Caki2 (cell line): Measurements from ENCODE around the gene IFT80. TPM values are rescaled to one million over a fixed set of nuclear protein-coding genes. Genes with fewer than 3 reads are reported as not detected.
A peak's percentile ranks its signal among the peaks of the same experiment; 100 is the strongest.
"Not testable (repeated sequence)": the region's sequence is repeated elsewhere in the genome, so short reads cannot be mapped to it uniquely, and the experiment has no call there.

Source experiments
- DNase-seq: peaks from one replicate; pipeline ENCODE4 v3.0.0-alpha.2; 2015; ENCODE audit warnings: low read depth
- in situ Hi-C: cut with HindIII; loops from 2 replicates; pipeline ENCODE4 v1.10.0; 2016; ENCODE audit warnings: low sequenced_read_pairs, low pct_unique_long_range_greater_than_20kb, mixed read lengths
- total RNA-seq: library from RNA; depleted of rRNA; stranded (reverse); fragments of >200 nt; shearing (Covaris generic); gene quantifications from 2 replicates; pipeline ENCODE4 v1.2.3, GENCODE V29; 2014; ENCODE audit warnings: low replicate concordance

The IFT80 gene
- total RNA-seq, 1 experiment from 2014 or later, result 43.1 TPM

- in situ Hi-C loops, result no loop called here
- DNase-seq, result no peak
Measured at GRCh38 chr3:160312014-160312624, 86.9 kb downstream of the IFT80 start.

DNA sequence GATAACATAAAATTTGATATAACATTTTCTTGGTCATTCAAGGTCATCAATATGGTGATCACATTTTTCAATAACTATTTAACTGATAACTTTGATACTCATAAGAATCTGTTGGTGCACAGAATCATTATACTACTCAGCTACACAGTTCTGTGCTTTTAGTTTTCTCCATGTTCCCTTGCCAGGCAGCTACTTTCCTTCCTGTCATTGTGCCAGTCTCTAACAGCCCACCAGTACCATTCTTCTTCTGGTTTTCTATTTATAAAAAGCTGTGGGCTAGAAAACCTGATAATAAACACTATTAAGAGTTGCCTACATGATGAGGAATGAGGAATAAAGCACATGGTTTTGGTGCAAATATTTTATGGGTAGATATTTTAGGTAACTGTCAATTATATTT, 96.2 kb downstream of the IFT80 start:
- in situ Hi-C loops, result no loop called here

DNA sequence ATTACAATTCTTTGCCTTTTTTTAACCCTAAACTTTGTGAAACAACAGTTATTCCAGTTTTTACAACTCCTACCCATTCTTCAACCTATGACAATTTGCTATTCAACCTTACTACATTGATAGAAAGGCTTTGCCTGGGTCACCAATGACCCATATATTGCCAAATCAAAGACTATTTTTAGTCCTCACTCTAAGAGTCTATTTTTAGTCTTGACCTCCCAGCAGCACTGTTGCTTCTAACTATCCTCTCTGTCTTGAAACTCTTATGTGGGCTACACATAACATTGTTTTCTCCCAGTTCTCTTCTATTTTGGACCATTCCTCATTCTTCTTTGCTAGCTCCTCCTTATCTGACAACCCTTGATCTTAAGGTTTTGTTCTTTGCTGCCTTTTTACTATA, 102.4 kb downstream of the IFT80 start:
- in situ Hi-C loops, result no loop called here
- no peak for DNase-seq

More for the DNA sequence above, 96.2 kb downstream of the IFT80 start:
- no peak for DNase-seq

DNA sequence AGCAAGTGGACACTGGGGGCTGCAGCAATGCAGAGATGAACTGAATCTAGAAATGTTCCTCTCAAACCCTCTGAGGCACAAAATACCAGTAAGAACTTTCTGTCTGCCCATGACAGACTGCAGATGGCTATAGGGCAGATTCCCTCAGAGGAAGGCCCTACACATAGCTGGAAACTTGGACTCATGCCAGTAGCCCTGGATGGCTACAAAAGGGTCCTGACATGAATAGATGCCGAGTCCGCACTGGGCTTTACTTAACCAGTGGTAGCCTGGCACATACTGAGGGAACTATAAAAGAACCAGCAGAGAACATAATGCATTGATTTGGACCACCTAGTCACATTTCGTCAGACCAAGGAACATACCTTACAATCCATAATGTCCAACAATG, 107.1 kb downstream of the IFT80 start:
- no peak for DNase-seq
- in situ Hi-C loops, result no loop called here

- DNase-seq, result no peak
- in situ Hi-C loops, result no loop called here
Measured at GRCh38 chr3:160291290-160291908, 107.6 kb downstream of the IFT80 start.

GRCh38 chr3:160287666-160288065, 111.4 kb downstream of the IFT80 start:
- DNase-seq, result no peak
- in situ Hi-C loops, result no loop called here

- in situ Hi-C loops, result no loop called here
- DNase-seq, result no peak
Measured at GRCh38 chr3:160286231-160286630, 112.8 kb downstream of the IFT80 start.

GRCh38 chr3:160280836-160281235, 118.2 kb downstream of the IFT80 start:
- in situ Hi-C loops, result no loop called here
- DNase-seq, result no peak

DNA sequence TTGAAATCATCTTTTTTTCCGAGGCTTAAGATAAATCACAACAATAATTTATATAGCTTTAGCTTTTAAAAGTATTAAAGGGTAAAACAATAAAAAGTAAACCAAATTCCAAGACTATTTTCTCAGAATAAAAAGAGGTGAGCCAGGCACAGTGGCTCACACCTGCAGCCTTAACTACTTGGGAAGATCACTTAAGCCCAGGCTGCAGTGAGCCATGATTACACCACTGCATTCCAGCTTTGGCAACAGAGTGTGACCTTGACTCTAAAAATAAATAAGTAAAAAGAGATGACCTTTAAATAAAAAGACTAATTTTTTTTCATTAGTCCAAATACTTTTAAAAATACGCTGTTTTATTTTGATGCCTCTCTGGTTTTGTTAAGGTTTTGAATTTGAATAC, 119.4 kb downstream of the IFT80 start:
- DNase-seq, result no peak
- in situ Hi-C loops, result no loop called here

- DNase-seq, result peak; percentile 25
- in situ Hi-C loops, result no loop called here
Measured at GRCh38 chr3:160278210-160278609, 120.8 kb downstream of the IFT80 start.

GRCh38 chr3:160265088-160265487, 133.9 kb downstream of the IFT80 start:
- in situ Hi-C loops, result no loop called here
- no peak for DNase-seq

- DNase-seq, result no peak
- in situ Hi-C loops, result no loop called here
Measured at GRCh38 chr3:160260587-160261270, 138.3 kb downstream of the IFT80 start.

DNA sequence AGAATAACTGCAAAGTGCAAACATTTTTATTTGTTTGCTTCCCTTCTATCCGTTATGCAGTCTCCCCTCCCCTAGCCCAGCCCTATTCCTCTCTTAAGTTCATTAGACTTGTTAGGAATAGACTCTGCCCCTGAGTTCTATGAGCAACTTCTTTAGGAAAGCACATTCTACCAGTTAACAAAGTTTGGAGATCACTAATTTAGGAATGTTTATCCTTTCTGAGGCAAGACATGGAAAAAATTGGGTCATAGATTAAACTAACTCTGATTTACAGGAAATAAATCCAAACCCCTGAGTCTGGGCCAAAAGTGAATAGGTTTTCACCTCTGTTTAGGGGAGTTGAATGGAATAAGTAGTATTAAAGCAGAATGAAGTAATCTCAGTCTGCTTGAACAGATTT, 139.4 kb downstream of the IFT80 start:
- in situ Hi-C loops, result no loop called here
- no peak for DNase-seq

GRCh38 chr3:160257606-160258005, 141.4 kb downstream of the IFT80 start:
- in situ Hi-C loops, result no loop called here
- DNase-seq, result no peak

DNA sequence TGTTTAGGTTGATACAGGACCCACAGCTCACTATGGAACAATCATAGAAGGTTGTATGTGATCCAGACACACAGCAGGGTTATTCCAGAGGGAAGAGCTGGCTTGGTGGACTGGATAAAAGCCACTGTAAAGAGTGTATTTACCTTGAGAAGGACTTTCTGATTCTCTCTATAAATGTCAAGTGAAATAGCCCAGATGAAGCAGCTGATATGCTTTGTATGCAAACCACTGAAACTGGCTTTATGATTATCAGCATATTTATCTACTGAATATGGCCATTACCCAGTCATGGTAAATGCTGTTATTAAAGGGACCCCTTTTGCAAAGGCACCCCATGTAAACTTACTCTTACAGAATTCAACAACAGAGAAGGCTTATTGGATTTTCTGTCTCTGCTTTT, 145.7 kb downstream of the IFT80 start:
- in situ Hi-C loops, result no loop called here
- no peak for DNase-seq

DNA sequence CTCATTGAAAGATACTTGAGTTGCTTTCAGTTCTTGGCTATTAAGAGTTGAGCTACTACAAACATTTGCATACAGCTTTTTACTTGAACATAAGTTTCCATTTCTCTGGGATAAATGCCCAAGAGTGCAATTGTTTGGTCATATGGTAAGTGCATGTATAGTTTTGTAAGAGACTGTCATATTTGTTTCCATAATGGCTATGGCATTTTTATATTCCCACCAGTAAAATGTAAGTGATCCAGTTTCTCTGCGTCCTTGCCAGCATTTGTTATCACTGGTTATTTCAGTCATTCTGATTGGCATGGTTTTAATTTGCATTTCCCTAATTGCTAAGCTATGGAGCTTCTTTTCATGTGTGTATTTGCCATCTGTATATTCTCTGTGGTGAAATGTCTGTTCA, 151.3 kb downstream of the IFT80 start:
- in situ Hi-C loops, result no loop called here
- no peak for DNase-seq

DNA sequence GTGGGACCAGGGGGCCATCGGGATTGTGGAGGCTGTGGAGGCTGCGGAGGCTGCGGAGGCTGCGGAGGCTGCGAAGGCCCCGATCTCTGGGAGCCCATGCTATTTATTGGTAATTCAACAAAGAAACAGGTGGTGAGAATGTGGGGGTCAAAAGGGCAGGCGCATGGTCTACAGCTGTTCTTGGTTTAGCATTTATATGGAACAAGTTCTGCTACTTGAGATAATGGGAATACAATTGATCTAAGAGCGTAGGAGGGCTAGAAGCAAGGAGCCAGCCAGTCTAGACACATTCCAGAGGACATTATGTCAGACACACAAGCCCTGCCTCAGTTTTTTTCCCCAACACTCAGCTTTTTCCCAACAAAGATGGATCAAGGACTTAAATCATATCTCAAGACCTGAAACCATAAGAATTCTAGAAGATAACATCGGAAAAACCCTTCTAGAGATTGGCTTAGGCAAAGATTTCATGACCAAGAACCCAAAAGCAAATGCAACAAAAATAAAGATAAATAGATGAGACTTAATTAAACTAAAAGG, 153.7 kb downstream of the IFT80 start:
- DNase-seq, result no peak
- in situ Hi-C loops, result no loop called here

- peak; percentile 36 for DNase-seq
- in situ Hi-C loops, result not testable (repeated sequence)
Measured at GRCh38 chr3:160240719-160241118, 158.3 kb downstream of the IFT80 start.

DNA sequence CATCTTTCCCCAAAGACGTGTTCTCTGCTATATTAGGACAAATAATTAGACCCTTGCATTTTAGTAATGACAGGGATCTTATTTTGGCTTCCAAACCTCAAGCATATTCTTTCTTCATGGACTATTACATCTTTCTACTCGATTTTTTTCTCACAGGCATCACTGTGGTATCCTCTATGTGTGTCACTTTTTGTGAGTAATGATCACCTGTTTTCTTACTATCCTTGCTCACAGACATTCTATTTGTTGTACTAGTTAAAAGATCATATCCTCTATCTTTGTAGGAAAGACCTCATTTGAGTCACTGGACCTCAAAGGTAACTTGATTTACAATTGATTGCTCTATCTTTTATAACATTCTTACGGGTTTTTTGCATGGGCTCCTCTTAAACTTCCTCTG, 167.0 kb downstream of the IFT80 start:
- in situ Hi-C loops, result no loop called here
- DNase-seq, result no peak
